ENCODE measurements around the gene RPA1.
A peak's percentile ranks its signal among the peaks of the same experiment; 100 is the strongest.
"Not testable (repeated sequence)": the region's sequence is repeated elsewhere in the genome, so short reads cannot be mapped to it uniquely, and the experiment has no call there.

The RPA1 gene

GRCh38 chr17:1880851-1881630, 51.2 kb downstream of the RPA1 start:
- DNase-seq: no peak

GRCh38 chr17:1882836-1883235, 53.0 kb downstream of the RPA1 start:
- DNase-seq: no peak

DNA sequence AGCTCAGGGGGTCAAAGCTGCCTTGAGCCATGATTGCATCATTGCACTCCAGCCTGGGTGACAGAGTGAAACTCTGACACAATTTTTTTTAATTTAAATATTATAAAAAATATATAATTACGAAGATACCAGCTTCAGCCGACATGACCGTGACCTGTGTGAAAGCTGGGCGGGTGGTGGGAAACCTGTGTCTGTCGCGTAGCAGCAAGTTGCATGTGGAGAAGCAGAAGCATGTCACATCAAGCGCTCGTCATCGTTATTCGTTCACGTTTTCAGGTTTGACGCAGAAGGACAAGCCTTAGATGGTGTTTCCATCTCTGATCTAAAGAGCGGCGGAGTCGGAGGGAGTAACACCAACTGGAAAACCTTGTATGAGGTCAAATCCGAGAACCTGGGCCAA, 53.7 kb downstream of the RPA1 start:
- no peak for DNase-seq

- DNase-seq: no peak
These were observed 58.9 kb downstream of the RPA1 start for GRCh38 chr17:1888741-1889140.

DNA sequence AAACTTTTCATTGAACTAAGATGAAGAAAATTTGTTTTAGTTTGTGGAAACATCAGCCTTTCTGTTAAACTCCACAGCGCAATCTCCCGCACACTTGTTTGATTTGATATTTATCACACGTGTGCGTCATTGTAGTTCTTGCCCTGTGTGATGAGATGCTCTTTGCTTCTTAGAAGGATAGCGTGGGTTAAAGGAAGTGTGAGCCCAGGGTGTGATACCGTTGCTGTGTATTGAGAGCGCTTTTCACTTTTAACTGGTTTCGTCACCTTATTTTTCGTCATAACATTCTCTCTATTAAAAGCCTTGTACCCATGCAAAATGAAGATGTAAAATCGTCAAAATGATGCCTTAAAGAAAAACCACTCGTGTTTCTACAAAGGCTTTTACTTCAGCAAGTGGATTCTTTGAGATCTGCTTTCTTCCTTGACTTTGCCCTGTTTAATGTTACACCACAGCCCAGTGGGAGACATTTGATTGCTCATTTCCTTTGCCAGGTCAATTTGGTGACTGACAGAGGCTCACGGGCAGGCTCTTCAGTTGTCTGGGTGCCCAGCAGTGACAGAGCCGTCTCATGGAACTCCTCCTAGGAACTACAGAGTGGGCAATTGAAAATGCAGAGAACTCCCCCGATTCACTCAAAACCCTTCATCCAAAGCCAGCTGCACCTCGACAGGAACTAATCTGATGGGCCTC, 61.1 kb downstream of the RPA1 start:
- DNase-seq: no peak

- no peak for DNase-seq
These were observed 65.0 kb downstream of the RPA1 start for GRCh38 chr17:1894753-1895339.

DNA sequence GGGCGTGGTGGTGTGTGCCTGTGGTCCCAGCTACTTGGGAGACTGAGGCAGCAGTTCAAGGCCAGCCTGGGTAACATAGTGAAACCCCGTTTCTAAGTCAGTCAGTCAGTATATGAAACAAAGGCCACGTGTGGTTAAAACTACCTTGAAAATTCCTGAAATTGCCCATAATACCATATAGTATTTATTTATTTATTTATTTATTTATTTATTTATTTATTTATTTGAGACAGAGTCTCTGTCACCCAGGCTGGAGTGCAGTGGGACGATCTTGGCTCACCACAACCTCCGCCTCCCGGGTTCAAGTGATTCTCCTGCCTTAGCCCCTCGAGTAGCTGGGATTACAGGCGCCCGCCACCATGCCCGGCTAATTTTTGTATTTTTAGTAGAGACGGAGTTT, 65.7 kb downstream of the RPA1 start:
- not testable (repeated sequence) for DNase-seq

GRCh38 chr17:1896243-1897104, 66.7 kb downstream of the RPA1 start:
- no peak for DNase-seq

- no peak for DNase-seq
These were observed 67.4 kb downstream of the RPA1 start for GRCh38 chr17:1897105-1897656.

- no peak for DNase-seq
These were observed 68.5 kb downstream of the RPA1 start for GRCh38 chr17:1898332-1898731.

DNA sequence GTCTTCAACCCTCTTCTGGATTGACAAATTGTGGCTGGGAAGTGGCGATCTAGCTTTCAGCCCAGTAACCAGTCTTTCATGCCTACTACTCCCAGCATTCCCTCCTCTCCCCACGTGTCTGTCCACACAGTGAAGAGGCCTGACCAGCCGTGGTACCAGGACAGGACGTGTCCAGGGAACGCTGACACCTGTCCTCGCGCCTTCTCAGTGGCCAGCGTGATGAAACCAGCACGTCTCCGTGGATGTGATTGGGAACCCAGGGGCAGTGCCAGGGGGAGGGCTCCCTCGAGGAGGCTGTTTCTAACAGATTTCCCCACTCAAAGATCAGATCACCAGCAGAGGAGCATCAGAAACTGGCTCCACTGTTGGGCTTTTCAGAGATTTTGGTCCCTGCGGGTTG, 69.1 kb downstream of the RPA1 start:
- DNase-seq: no peak

DNA sequence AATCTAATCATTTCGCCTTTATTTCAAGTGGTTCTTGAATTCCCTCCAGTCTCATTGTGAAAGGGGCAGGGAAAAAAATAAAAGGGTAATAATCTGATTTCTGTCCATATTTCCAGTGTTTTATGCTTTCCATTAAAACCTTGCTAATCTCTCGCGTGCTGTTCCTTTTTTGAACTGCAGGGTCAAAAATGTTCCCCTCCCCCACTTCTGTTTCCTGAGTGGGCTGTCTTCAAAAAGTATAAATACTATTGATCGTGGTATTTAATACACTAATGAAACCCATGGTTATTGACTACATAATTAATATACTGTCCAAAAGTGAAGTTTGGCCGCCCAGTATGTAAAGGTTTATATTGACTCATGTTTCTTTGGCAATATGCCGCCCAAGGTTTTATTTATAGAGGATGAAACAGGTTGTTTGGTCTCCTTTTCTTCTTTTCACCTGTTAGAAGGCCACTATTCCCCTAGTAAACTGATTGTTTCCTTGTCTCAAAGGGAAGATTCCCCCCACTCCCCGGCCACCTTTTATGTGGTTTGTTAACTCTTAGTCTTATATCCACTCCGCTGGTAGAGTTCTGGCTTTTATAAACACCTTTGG, 69.7 kb downstream of the RPA1 start:
- DNase-seq: no peak

- DNase-seq: no peak
These were observed 74.7 kb downstream of the RPA1 start for GRCh38 chr17:1904273-1905182.

DNA sequence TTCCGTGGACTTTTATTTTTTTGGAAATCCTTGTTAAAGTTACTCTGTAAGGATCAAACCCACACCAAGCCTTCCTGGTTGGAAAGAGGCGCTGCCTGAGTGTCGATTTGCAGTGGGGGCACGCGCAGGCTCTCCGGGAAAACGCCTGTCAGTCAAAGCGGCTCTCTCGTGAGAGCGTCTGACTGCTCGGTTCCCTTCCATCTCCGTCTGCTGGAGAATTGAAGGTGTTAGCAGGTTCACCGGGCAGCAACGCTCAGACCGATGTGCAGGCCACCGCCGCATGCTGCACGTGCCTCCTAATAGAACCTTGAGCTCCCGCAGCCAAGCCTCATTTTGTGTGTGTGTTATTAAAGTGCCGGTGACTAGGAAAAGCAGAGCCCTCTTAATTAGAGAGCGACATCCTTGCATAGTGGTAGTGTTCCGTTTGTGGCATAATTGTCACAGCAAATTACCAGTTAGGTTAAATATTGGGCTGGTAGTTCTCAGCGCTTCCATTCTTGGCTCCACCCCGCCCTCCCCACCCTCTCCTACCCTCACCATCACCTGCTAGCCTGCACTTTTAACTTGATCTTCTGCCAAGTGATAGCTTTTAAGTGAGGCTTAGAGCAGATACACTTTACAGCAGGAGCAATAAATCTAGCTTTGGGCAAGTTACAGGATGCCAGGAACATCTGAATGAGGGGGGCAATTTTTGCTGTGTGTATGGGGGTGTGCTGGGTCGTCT, 75.5 kb downstream of the RPA1 start:
- no peak for DNase-seq

- DNase-seq: no peak
These were observed 76.9 kb downstream of the RPA1 start for GRCh38 chr17:1906662-1907101.

- DNase-seq: no peak
These were observed 77.4 kb downstream of the RPA1 start for GRCh38 chr17:1907216-1907631.

- DNase-seq: no peak
These were observed 78.3 kb downstream of the RPA1 start for GRCh38 chr17:1907909-1908698.

GRCh38 chr17:1908699-1909309, 79.0 kb downstream of the RPA1 start:
- DNase-seq: peak; percentile 14

- DNase-seq: no peak
These were observed 80.2 kb downstream of the RPA1 start for GRCh38 chr17:1909985-1910384.
